HG03520 (cell line): ENCODE data around the gene ATP1B3.
"Not testable (repeated sequence)": the region's sequence is repeated elsewhere in the genome, so short reads cannot be mapped to it uniquely, and the experiment has no call there.

Experiments used
- ATAC-seq: cut with Tn5 transposase; IDR thresholded peaks from one replicate; pipeline ENCODE4 v1.9.1; 2021; ENCODE audit warnings: mild to moderate bottlenecking, moderate library complexity; ENCODE audit not compliant: unreplicated experiment

ATP1B3 gene

GRCh38 chr3:141941093-141941492 is 64.7 kb downstream of the ATP1B3 start:
- ATAC-seq: no peak

- ATAC-seq: no peak
These were observed 65.6 kb downstream of the ATP1B3 start for GRCh38 chr3:141942006-141942405.

- no peak for ATAC-seq
These were observed 69.5 kb downstream of the ATP1B3 start for GRCh38 chr3:141945726-141946485.

- no peak for ATAC-seq
These were observed 73.0 kb downstream of the ATP1B3 start for GRCh38 chr3:141949399-141949798.

GRCh38 chr3:141949972-141950371 is 73.5 kb downstream of the ATP1B3 start:
- ATAC-seq: no peak

- no peak for ATAC-seq
These were observed 74.4 kb downstream of the ATP1B3 start for GRCh38 chr3:141950572-141951493.

- ATAC-seq: no peak
These were observed 76.2 kb downstream of the ATP1B3 start for GRCh38 chr3:141952611-141953010.

GRCh38 chr3:141955175-141955574 is 78.7 kb downstream of the ATP1B3 start:
- ATAC-seq: no peak

- no peak for ATAC-seq
These were observed 83.4 kb downstream of the ATP1B3 start for GRCh38 chr3:141959589-141960554.

GRCh38 chr3:141960731-141961130 is 84.3 kb downstream of the ATP1B3 start:
- ATAC-seq: no peak

GRCh38 chr3:141963301-141963700 is 86.9 kb downstream of the ATP1B3 start:
- no peak for ATAC-seq

- no peak for ATAC-seq
These were observed 89.0 kb downstream of the ATP1B3 start for GRCh38 chr3:141965471-141965870.

- ATAC-seq: no peak
These were observed 93.3 kb downstream of the ATP1B3 start for GRCh38 chr3:141969711-141970110.

GRCh38 chr3:141971571-141971970 is 95.1 kb downstream of the ATP1B3 start:
- ATAC-seq: no peak

GRCh38 chr3:141972399-141972798 is 96.0 kb downstream of the ATP1B3 start:
- ATAC-seq: no peak

GRCh38 chr3:141974777-141975176 is 98.3 kb downstream of the ATP1B3 start:
- not testable (repeated sequence) for ATAC-seq
